HG02938 (cell line): ENCODE data around the gene MMP14.
"Not testable (repeated sequence)": the region's sequence is repeated elsewhere in the genome, so short reads cannot be mapped to it uniquely, and the experiment has no call there.

Experiments used
- ATAC-seq: cut with Tn5 transposase; IDR thresholded peaks from one replicate; pipeline ENCODE4 v1.9.1; 2021; ENCODE audit warnings: mild to moderate bottlenecking, moderate library complexity; ENCODE audit not compliant: unreplicated experiment

Gene MMP14

DNA sequence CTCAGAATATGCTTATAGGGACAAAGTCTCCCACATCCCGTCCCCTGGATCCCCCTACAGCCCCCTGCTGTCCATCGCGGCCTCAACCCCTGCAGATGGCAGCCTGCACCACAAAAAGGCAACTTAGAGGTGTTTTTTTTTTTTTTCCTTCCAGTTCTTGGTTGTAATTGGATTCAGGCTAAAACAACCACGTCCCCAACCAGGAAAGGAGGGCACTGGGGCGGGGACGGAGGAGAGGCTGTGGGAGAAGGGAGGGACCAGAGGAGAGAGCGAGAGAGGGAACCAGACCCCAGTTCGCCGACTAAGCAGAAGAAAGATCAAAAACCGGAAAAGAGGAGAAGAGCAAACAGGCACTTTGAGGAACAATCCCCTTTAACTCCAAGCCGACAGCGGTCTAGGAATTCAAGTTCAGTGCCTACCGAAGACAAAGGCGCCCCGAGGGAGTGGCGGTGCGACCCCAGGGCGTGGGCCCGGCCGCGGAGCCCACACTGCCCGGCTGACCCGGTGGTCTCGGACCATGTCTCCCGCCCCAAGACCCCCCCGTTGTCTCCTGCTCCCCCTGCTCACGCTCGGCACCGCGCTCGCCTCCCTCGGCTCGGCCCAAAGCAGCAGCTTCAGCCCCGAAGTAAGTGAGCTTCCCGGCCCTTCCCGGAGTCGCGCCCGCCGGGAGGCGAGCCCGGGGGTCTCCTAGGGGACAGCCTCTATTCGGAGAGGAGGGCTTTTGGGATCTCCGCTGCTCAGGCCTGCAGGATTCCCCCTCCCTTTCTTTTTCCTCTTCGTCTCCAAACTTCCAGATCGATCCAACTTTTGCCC is at the start of gene MMP14:
Gene MMP14, plus strand, starts transcription at position 285 of the 813 bp plus-strand sequence. Its CDS starts 233 bp downstream, at position 518.
- no peak for ATAC-seq

DNA sequence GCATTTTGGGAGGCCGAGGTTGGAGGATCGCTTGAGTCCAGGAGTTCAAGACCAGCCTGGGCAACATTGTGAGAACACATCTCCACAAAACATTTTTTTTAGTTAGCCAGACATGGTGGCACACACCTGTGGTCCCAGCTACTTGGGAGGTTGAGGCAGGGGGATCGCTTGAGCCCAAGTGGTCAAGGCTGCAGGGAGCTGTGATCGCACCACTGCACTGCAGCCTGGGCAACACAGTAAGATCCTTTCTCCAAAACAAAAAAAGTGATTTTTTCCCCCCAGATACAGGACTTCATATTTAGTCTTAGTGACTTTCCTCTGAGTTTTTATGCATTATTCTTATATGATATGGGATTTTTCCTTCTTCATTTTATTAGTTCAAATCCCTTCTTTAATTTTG is 49.7 kb upstream of the MMP14 start:
- no peak for ATAC-seq

GRCh38 chr14:22791301-22791700 is 45.1 kb upstream of the MMP14 start:
- no peak for ATAC-seq

DNA sequence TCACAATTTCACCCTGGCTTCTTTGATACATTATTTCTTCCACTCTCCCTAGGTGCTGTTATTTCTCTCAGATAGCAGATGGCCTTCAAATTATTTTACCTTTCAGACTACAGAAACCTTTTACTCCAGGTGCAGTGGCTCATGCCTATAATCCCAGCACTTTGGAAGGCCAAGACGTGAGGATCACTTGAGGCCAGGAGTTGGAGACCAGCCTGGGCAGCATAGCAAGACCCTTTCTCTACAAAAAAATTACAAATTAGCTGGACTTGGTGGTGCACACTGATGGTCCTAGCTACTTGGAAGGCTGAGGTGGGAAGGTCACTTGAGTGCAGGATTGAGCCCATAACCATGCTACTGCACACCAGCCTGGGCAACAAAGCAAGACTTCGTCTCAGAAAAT is 44.2 kb upstream of the MMP14 start:
- ATAC-seq: no peak

- ATAC-seq: not testable (repeated sequence)
Measured at GRCh38 chr14:22793550-22793949, 42.8 kb upstream of the MMP14 start.

GRCh38 chr14:22793976-22794375 is 42.4 kb upstream of the MMP14 start:
- ATAC-seq: no peak

DNA sequence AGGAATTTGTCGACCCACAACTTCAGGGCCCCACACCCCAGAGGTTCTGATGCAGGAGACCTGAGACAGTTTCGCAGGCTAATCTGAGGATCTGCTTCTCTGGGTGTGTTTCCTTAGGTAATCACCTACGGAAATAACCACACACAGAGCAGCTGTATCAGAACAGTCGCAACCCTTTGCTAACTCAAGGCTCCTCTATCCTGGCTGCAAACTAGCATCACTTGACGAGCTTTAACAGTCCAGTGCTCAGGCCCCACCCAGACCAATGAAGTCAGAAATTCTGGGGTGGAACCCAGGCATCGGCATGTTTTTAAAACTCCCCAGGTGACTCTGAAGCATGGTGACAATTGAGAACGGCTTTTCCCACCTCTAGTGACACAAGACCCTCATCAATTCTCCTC is 41.8 kb upstream of the MMP14 start:
- ATAC-seq: peak; percentile 41

- ATAC-seq: no peak
Measured at GRCh38 chr14:22796087-22796707, 40.2 kb upstream of the MMP14 start.

DNA sequence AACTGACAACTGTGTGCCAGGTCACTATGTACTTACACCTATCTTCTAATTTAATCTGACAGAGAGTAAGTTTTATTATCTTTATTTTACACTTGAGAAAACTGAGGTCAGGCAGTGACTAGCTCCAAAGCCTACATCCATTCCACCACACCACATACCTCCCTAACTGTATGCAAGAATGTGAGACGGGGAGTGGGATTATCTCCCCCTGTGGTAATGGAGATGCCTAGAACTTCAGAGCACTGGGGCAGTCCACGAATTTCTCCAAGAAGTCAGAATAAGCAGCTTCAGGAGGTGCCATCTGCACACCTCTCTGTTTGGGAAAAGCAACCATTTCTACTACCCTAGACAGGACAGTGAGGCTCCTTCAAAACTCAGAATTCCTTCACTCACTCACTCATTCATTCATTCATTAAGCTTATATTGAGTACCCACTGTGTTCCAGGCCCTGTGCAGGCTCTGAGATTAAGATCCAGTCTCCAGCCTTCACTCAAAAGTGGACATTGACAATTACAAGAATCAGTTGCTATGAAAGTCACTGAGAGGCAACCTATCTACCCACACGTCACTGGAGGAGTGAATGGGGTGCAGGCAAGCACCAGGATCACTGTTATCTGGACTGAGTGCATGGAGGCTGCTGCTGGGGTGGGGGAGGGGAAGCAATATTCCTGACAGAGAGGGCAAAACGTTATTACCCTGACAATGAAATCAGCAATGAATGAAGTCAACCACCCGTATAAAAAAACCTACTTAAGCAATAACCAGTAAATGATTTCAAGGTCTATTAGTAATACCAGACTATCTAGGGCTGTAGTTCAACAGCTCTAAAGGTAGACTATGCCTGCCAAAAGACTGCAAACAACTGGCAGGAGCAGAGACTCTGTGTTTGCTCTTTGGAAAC is 39.1 kb upstream of the MMP14 start:
- no peak for ATAC-seq

GRCh38 chr14:22798528-22798927 is 37.9 kb upstream of the MMP14 start:
- ATAC-seq: no peak

DNA sequence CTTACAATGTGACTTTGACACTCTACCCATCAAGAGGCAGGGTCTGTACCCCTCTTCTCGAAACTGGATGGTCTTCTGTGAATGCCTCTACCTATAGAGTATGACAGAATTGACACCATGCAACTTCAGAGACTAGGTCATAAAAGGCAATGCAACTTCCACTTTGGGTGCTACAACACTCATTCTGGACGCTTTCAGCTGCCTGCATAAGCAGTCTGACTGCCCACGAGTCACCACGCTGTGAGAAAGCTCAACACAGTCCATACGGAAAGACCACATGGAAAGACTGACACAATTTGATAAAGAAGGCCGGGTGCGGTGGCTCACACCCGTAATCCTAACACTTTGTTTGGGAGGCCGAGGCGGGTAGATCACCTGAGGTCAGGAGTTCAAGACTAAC is 36.0 kb upstream of the MMP14 start:
- no peak for ATAC-seq

DNA sequence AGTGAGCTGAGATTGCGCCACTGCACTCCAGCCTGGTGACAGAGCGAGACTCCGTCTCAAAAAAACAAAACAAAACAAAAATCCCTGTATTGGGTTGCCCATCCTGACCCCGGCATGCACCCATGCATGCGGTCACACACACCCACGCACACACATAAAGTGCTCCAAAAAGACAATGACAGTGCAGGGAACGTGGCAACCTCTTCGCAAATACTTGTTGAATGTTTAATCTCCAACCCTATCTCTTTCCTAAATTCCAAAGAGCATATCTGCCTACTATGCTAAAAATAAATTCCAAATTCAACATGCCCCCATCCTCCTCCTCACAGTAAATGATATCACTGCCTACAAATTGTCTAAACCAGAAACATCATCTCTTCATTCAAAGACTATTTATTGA is 34.7 kb upstream of the MMP14 start:
- ATAC-seq: no peak

GRCh38 chr14:22802860-22803686 is 33.3 kb upstream of the MMP14 start:
- ATAC-seq: peak; percentile 48

DNA sequence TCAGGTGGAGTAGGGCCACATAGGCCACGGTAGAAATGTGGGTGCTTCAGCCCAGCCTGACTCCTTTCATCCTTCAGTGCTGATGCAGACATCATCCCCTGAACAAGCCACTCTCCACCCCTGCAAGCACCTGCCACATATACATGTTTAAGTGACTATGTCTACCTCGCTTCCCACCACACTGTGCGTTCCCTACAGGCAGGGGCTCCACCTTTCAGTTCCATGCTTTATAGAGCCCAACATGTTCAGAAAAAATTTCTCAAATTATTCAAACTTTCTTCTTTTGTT is 32.8 kb upstream of the MMP14 start:
- ATAC-seq: peak; percentile 36

- ATAC-seq: not testable (repeated sequence)
Measured at GRCh38 chr14:22805235-22805634, 31.1 kb upstream of the MMP14 start.

DNA sequence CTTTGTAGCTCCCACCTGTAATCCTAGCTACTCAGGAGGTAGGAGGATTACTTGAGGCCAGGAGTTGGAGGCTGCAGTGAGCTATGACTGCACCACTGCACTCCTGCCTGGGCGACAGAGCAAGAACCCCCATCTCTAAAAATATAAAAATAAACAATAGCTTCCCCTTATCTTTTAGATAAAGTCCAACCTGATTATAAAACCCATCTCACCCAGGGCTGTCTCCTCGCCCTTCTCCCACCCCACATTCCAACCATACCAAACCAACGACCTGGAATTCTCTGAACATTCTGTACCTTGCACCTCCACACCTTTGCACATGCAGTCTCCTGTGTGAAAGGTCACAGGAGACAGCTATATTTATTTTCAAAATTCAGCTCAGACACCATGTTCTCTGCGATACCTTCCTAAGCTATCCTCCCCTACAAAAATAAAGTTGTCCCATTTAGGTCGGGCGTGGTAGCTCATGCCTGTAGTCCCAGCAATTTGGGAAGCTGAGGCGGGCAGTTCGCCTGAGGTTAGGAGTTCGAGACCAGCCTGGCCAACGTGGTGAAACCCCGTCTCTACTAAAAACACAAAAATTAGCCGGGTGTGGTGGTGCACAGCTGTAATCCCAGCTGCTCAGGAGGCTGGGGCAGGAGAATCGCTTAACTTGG is 28.8 kb upstream of the MMP14 start:
- no peak for ATAC-seq

GRCh38 chr14:22808388-22809209 is 27.8 kb upstream of the MMP14 start:
- no peak for ATAC-seq

DNA sequence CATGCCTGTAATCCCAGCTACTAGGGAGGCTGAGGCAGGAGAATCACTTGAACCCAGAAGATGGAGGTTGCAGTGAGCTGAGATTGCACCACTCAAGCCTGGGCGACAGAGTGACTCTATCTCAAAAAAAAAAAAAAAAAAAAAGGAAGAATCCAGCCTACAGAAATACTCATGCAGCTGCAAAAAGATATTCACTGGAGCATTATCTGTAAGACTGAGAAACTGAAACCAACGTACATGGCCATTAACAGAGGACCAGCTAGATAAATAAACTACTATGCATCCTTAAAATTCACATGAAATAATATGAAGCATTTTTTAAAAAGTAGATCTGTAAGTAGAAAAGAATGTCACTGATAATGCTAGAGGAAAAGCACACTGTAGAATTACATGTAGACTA is 24.7 kb upstream of the MMP14 start:
- ATAC-seq: no peak

DNA sequence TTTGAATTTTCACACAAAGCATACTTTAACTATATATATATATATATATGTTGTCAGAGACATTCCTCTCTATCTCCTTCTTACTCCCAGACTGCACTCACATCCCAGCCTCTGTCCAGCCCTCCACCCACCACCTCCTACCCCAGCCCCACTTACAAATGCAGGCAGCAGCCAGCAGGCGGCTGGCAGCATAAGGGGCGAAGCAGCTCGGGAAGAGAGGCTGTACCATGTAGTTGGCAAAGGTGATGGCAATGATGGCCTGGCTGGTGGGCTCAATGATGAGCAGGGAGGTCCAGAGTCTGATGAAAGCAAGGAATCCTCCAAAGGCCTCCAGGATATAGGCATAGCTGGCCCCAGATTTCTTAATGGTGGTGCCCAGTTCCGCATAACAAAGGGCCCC is 23.6 kb upstream of the MMP14 start:
- no peak for ATAC-seq
